ENCODE measurements around the gene KDM6A.
"Not testable (repeated sequence)": the region's sequence is repeated elsewhere in the genome, so short reads cannot be mapped to it uniquely, and the experiment has no call there.

Gene KDM6A

DNA sequence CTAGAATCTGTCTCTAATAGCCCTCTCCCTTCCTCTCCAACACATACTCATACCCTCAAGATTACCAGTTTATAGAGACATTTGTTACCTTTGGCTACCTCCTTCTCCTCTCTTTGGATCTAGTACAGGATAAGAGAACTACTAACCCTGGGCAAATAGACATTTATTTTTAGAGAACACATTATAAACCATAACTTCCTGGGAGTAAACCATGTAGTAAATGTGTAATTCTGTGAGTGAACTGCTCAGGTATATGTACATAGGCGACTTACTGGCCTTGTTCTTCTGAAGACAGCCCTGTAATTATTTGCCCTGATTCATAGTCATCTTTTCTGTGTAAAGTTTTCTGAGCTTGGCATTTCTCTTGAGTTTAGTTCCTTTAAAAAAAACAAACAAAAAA lies 94.2 kb downstream of the KDM6A start:
- DNase-seq, result no peak

DNA sequence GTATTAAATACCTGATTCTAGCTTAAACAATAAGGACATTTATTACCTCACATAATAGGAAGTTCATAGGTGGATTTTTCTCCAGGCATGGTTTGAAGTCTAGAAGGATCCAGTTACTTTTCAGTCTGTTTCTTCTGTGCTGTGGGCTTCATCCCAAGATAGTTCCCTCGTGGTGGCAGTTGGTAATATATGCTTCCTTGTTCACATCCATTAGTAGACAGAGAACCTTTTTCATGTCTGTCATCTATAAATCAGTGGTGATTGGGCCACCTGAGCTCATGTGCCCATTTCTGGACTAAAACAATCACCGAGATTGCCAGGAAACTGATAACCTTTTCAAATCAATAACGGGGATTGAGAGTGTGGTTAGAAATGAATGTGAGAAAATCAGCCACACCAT lies 97.7 kb downstream of the KDM6A start:
- no peak for DNase-seq

DNA sequence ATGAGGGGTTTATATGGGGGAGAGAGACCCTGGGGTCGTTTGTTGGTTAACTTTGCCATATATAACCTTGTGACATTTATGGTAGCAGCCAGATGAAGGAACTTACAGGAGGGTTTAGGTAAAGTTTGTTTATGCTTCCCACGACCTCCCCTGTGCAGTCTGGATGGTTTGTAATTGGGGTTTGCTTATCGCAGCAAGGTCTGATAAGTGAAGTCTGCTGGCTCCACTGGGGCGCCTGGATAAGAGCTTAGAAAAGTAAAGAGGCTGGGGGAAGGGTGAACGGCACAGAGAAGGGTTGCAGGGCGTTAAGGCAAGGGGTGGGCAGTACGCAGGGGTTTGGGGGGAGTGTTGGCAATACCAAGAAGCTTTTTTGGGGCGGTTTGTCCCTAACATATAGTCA lies 98.7 kb downstream of the KDM6A start:
- no peak for DNase-seq

DNA sequence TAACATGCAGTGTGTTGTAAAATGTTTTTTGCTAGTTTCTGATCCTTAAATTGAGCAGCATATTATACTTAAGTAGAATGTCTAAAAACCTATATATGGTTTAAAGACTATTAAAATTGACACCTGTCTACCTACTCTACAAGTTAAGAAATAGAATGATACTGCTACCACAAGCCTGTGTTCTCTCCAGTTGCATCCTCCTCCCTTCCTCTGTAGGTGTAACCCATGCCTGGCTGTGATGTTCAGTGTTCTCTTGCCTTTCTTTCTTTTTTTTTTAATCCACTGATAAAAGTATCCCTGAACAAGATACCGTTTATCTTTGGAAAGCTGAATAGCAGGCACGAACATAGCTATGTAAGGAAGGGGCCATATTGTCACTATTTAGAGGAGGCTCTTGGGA lies 99.1 kb downstream of the KDM6A start:
- DNase-seq, result no peak

DNA sequence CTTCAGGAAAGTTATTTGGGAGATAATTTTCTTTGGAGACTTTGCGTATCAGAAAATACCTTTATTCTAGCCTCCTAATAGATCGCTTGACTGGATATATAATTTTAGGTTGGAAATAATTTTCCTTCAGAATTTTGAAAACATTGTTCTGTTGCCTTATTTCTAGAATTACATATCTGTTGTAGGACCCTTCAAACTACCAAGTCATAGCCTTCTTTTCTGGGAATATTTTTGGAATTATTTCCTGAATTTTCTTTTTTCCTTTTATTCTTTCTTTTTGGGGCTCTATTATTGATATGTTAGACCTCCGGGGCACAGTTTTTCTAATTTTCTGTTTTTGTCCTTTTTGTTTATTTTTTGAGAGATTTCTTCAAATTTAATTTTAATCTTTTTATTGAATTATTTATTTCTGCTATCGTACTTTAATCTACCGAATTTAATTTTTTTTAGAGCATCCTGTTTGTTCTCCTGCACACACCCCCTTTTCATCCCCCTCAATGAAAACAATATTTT lies 100.5 kb downstream of the KDM6A start:
- no peak for DNase-seq

DNA sequence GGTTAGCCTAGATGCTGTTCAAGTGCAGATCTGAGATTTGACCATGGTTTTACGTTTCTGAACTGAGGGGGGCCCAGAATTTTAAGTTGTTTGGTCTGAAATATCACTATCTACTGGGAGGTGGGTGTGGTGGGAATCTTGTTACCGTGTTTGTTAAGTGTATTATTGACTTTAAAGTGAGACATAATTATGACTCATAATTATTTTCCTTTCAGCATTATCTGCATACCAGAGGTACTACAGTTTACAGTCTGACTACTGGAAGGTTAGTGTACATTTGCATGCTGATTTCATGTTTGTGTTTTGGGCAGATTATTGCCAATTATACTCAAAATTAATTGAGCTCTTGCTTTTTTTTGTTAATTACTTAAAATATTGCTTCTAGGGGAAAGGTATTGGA lies 101.5 kb downstream of the KDM6A start:
- DNase-seq, result no peak

DNA sequence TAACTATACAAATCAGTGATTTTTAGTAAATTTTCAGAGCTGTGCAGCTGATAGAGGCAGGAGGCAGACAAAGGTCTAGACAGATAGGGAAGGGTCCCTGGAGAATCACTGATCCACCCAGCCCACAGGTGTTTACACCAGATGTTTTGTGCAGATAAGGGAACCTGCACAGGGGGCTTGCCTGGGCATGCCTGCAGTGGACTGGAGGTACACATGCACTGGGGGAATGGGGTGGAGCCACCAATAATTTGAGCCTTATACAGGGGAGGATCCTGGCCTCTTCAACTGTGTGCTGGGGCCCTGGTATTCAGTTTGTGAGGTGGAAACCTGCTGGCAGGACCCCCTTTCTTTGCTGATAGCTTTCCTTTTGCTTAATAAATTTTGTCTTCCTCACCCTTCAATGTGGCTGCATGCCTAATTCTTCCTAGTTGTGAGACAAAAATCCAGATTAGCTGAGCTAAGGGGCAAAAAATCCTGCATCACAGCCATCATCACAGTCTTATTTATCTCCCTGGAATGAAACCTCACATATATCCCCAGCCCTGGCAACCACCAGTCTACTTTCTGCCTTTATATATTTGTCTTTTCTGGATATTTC lies 102.8 kb downstream of the KDM6A start:
- no peak for DNase-seq

DNA sequence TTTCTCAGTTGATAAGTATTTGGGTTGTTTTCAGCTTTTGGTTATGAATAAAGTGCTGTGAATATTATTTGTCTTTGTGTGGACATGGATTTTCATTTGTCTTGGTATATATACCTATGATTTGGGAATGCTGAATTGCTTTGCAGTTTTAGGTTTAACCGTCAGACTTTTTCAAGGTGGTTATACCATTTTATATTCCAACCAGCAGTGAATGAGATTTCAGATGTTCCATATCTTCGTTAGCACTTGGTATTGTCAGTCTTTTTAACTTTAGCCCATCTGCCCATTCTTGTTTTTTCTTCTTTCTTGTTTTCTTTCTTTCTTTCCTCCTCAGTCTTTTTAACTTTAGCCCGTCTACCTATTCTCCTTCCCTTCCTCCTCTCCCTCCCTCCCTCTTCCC lies 106.0 kb downstream of the KDM6A start:
- DNase-seq, result no peak

DNA sequence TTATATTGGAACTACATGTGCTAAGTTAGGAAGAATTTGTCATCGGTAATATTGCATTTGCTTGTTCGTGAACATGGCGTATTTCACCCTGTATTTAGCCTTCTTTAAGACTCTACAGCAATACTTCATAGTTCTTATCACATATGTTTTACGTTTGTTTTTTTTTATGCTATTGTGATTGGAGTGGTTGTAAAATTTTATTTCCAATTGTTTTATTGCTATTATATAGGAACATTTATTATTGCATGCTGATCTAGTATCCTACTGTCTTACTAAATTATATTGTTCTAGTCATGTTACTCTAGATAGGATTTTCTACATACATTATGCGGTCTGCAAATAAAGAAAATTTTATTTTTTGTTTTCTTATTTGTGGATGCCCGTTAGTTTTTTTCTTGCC lies 107.4 kb downstream of the KDM6A start:
- no peak for DNase-seq

DNA sequence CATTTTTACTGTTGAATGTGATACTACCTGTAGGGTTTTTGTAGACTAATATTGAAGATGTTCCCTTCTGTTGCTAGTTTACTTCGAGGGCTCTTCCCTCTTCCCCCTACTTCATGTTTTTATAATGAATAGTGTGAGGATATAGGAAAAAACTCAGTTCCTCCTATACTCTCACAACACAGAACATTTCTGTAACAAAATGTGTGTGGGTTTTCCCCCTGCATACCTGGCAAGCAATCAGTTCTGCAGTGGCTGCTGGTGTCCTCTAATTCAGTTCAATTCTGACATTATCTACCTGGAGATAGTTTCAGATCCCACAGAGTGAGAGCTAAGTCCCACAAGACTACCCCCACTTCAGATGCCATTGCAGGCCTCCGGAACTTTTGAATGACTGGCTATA lies 107.9 kb downstream of the KDM6A start:
- DNase-seq, result no peak

DNA sequence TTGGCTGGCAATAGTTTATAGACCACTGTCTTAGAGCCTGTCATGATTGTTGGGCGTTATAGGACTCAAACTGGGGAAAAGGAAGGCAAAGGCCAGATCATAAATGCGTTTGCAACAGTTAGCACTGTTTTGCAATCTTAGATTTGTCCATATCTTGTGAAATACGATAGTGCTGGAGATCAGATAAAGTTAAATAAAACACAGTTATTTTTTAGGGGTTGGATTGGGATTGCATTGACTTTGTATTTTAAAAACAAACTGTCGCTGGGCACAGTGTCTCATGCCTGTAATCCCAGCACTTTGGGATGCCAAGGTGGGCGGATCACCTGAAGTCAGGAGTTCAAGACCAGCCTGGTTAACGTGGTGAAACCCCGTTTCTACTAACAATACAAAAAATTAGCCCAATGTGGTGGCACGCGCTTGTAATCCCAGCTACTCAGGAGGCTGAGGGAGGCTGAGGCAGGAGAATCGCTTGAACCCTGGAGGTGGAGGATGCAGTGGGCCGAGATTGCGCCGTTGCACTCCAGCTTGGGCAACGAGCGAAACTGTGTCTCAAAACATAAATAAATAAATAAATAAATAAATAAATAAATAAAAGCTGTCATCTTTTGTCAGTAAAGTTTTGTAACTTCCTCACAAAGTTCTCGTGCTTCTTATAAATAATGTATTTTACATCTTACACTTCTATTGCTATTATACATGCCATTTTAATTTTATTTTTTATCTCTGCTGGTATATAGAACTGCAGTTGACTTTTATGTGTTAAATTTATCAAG lies 117.2 kb downstream of the KDM6A start:
- no peak for DNase-seq

DNA sequence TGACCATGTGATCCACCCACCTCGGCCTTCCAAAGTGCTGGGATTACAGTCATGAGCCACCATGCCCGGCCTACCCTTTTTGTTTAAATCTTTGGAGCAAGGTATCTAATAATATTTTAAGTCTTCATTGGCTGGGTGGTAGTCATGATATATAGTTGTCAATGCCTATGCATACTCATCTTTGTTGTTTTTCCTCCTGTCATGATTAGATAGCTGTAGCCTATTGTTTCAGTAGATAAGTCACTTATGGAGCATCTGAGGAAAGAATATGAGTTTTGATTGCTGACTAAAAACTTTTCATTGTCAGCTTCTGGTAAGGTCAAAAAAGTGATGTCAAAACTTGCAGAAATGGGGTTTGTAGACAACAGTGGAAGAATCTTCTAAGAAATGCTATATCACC lies 119.8 kb downstream of the KDM6A start:
- no peak for DNase-seq

DNA sequence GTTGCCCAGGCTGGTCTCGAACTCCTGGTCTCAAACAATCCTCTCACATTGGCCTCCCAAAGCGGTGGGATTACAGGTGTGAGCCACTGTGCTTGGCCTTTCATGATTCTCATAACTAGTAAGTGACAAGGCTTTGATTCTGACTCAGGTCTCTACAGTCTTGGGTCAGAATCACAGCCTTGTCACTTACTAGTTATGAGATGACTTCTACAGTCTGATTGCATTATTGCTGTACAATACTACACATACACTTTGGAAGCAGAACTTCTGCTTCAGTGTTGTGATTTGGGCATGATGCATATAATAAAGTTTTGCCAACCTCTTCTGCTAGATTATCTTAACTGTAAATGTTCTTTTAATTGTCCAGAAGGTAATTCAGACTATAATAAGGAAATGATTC lies 123.3 kb downstream of the KDM6A start:
- DNase-seq, result no peak

DNA sequence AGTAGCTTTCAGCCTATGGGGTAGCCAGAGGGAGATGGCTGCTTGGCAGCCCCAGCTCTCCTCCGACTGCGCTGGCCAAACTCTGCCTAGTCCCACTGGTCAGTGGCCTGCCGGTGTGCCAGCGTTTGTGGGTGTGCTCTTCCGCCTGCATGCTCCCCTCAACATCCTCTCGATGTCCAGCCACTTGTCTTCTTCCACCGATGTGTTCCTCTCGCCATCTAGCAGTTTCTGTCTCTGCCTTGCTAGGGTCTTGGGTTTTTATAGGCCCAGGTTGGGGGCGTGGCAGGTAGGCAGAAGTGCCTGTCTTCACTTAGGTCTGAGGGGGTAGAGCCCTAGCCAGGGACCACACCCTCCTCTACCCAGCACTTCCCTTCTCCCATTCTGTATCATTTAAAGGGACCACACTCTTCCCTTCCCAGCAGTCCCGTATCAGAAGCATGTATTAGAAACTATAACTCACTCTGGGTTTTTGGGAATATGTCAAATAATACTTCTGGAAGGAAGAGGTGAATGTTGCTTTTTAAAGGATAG lies 124.4 kb downstream of the KDM6A start:
- no peak for DNase-seq

DNA sequence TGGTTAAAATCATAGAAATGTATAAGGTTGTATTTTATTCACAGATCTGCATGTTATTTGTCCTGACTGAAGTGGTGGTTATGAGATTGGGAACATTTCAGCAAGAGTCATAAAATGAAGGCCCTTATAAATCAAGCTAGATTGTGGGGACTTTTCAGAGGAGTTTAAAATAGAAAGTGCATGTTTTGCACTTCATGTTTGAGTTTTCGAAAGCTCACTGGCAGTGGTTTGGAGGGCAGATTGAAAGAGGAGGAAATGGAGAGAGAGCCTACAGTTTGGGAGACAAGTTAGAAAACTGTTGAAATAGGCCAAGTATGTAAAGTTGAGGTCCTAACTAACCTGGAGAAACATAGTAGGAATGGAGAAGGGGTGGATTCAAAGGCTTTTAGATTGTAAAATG lies 124.9 kb downstream of the KDM6A start:
- no peak for DNase-seq

DNA sequence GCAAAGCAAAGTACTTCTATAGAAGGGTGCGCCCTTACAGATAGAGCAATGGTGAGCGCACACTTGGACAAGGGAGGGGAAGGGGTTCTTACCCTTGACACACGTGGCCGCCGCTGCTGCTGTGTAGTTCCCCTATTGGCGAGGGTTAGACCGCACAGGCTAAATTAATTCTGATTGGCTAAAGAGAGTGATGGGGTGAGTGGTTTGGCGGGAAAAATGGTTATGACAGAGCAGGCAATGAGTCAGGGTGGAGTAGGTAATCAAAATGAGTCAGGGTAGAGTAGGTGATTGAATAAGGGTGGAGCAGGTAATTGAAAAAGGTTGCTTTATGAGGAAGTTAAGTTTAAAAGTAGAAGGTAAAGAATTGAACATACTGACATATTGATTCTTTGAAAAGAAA lies 126.2 kb downstream of the KDM6A start:
- not testable (repeated sequence) for DNase-seq

DNA sequence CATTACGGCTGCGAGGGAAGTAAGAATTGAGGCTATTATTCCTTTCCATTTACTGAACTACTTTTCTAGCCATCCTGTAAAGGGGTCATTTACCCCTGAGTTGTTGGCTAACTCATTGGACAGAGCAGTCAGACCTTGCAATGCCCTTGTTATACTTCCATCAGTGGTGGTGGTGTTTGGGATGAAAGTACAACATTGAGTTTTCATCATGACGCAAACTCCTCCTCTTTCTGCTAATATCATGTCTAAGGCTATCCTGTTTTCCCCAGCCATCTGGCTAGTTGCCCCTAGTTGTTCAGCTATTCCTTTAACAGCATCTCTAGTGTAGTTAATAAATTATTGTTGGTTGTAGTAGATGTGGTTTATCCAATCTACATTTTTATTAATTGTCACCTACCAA lies 126.9 kb downstream of the KDM6A start:
- DNase-seq, result not testable (repeated sequence)

DNA sequence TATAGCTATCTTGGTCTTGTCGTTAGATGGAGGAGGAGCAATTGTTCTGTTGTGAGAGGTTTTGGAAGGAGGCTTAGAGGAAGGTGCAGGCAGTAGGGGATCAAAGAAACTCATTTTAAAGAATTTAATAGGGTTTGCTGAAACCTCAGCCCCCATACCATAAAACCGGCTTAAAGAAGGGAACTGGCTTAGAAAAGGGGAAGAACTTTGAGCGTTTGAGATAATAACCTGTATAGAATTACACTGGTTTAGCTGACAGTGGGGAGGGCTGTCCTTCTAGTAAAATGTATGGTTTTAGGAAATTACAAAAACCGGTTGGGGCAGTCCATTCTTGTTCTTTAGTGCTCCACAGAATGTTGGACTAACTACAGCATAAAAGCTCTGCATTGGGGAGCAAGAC lies 128.1 kb downstream of the KDM6A start:
- DNase-seq, result no peak

DNA sequence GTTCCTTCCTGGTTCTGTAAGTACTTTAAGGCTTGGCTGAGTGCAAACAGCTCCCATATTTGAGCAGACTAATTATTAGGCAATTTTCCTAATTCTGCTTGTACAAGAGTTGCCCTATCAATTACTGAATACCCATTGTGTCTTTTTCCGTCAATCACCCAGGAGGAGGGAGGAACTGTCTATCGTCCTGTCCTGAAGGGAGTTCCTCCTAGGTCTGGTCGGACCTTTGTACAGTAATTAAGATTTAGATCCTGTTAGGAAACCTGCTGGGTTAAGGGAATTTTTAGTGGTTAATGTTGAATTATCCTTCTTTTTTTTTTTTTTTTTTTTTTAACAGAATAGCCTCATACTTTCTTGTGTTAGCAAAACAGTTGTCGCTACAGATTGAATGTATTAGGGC lies 130.1 kb downstream of the KDM6A start:
- DNase-seq, result no peak

DNA sequence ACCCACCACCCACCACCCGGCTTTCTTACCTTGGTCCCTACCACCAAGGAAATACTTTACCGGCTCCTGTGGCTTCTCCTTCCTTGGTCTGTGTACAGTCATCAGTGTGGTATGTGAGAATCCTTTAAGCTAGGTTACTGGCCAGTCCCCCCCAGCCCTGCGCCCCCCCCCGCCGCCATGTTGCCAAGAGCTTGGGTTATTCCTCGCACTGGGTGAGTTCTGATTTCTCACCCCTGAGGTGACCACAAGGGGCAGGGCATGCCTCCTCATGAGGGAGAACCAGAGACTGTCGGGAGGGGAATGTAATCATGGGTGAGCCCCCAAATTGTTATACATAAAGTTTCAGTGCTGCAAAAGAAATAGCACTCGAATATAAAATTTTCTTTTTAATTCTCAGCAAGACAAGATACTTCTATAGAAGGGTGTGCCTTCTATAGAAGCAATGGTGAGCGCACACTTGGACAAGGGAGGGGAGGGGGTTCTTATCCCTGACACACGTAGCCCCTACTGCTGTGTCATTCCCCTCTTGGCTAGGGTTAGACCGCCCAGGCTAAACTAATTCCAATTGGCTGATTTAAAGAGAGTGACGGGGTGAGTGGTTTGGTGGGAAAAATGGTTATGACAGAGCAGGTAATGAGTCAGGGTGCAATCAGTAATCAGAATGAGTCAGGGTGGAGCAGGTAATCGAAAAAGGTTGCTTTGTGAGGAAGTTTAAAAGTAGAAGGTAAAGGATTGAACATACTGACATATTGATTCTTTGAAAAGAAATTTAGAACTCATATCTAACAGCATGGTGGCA lies 133.2 kb downstream of the KDM6A start:
- DNase-seq, result no peak

DNA sequence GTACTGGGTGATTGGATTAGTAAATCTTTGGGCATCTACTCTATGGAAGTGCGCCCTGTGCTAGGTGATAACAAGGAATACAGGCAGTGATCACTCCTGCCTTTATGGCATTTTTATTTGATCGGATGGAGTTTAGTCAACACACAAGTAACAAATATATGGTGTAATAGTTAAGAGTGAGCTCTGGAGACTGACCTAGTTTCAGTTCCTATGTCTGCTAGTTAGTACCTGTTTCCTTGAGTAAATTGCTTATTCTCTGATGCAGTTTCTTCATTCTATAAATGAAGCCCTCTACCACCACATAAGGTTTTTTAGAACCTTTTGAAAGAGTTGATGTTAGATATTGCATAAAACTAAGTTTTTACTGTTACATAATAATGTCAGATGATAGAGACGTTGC lies 134.6 kb downstream of the KDM6A start:
- DNase-seq, result no peak

DNA sequence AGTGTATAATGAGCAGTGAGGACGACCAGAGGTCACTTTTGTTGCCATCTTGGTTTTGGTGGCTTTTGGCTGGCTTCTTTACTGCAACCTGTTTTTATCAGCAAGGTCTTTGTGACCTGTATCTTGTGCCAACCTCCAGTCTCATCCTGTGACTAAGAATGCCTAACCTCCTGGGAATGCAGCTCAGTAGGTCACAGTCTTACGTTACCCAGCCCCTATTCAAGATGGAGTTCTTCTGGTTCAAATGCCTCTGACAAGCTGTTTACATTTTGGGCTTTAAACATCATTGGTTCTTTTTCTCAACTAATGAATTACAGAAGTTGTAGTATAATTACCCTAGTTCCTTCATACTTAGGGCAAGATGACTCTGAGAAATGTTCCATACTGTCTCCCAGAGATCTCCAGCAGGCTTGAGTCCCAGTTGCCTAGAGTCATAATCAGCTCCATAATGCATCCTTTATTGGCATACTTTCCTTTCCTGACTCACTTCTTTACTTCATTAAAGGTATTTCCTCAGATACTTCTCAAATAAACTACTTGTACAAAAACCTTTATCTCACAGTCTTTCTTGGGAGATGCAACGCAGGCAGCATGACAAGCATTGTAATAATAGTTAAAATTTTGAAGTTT lies 136.5 kb downstream of the KDM6A start:
- no peak for DNase-seq

DNA sequence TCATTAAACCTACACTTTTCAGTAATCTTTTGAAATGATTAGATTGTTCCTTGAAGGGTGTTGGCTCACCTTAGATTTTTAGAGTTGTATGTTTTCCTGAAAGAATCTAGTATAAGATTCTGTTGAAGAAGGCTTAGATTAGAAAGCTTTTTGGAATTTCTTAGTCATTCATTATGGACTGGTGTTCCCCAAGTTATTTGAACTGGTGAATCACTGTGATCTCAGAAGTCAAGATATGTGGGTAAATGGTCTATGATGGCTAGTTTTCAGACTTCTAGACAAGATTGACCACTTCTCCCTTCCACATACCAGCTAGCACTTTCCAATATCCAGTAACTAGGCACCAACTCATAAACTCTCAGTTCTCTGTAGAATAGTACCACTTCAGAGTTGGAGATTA lies 138.1 kb downstream of the KDM6A start:
- no peak for DNase-seq
